PC-3 (cell line): Measurements from ENCODE around the gene EXOC6. TPM values are rescaled to one million over a fixed set of nuclear protein-coding genes. Genes with fewer than 3 reads are reported as not detected.
A peak's percentile ranks its signal among the peaks of the same experiment; 100 is the strongest.

ENCODE experiments used
- ATAC-seq: fragments of 200-7000 bp; cut with Tn5 transposase; 2 replicates; pipeline ENCODE4 v1.9.1; 2020; ENCODE audit warnings: mild to moderate bottlenecking, moderate library complexity
- BruUV-seq: library from RNA; stranded (reverse); fragments of 400-500 nt; replicated peaks from 2 replicates; lab custom pipeline; 2021; lab: Mats Ljungman, UMichigan
- CTCF ChIA-PET: fragments of 300-600 bp; sonication (Branson Sonifier 250); formaldehyde crosslinking; loops from one replicate; lab custom pipeline; 2022; ENCODE audit warnings: antibody characterized with exemption; lab: Charles Lee
- POLR2A ChIA-PET: fragments of 300-600 bp; sonication (Branson Sonifier 250); formaldehyde crosslinking; loops from one replicate; lab custom pipeline; 2022; ENCODE audit warnings: antibody characterized with exemption; ENCODE audit not compliant: unreplicated experiment; lab: Charles Lee
- DNase-seq: peaks from one replicate; pipeline ENCODE4 v3.0.0-alpha.2; 2015
- H2AFZ ChIP-seq: fragments of 300-600 bp; sonication (generic); 2 replicates; pipeline ENCODE4 v1.6.0; 2016; ENCODE audit warnings: antibody characterized with exemption, low read length
- H3F3A ChIP-seq: fragments of 300-600 bp; sonication (generic); one replicate; pipeline ENCODE4 v1.6.0; 2017; ENCODE audit warnings: antibody characterized with exemption, low read length, control low read depth, mild to moderate bottlenecking; ENCODE audit not compliant: unreplicated experiment
- H3K27ac ChIP-seq: fragments of 300-600 bp; sonication (generic); 2 replicates; pipeline ENCODE4 v1.5.1; 2016; ENCODE audit warnings: mild to moderate bottlenecking, low read length
- H3K27me3 ChIP-seq: fragments of 300-600 bp; sonication (generic); 2 replicates; pipeline ENCODE4 v1.6.1; 2016; ENCODE audit warnings: low read length, mixed read lengths
- H3K36me3 ChIP-seq: fragments of 300-600 bp; sonication (generic); 2 replicates; pipeline ENCODE4 v1.6.1; 2016; ENCODE audit warnings: low read depth, mixed run types, low read length, mixed read lengths
- H3K4me1 ChIP-seq: fragments of 300-600 bp; sonication (generic); 2 replicates; pipeline ENCODE4 v1.5.1; 2016; ENCODE audit warnings: low read length; ENCODE audit not compliant: insufficient read depth
- H3K4me2 ChIP-seq: fragments of 300-600 bp; sonication (generic); 2 replicates; pipeline ENCODE4 v1.6.0; 2016; ENCODE audit warnings: low read length
- H3K4me3 ChIP-seq: fragments of 300-600 bp; sonication (generic); 2 replicates; pipeline ENCODE4 v1.5.1; 2016; ENCODE audit warnings: mild to moderate bottlenecking, low read length, mixed read lengths
- H3K79me2 ChIP-seq: fragments of 300-600 bp; sonication (generic); 2 replicates; pipeline ENCODE4 v1.6.1; 2017; ENCODE audit warnings: low read length, mixed read lengths
- H3K9ac ChIP-seq: fragments of 300-600 bp; sonication (generic); 2 replicates; pipeline ENCODE4 v1.6.0; 2016; ENCODE audit warnings: mild to moderate bottlenecking, low read length
- H3K9me2 ChIP-seq: fragments of 300-600 bp; sonication (generic); replicated peaks from 2 replicates; pipeline ENCODE4 v1.6.1; 2016; ENCODE audit warnings: mixed run types, low read length, mixed read lengths
- H3K9me3 ChIP-seq: fragments of 300-600 bp; sonication (generic); 2 replicates; pipeline ENCODE4 v1.6.1; 2016; ENCODE audit warnings: low read length, mixed read lengths
- H4K20me1 ChIP-seq: fragments of 300-600 bp; sonication (generic); 2 replicates; pipeline ENCODE4 v1.6.1; 2016; ENCODE audit warnings: low read length, mixed read lengths
- CTCF ChIP-seq: fragments of 300-600 bp; sonication (generic); conservative IDR thresholded peaks from 2 replicates; pipeline ENCODE4 v1.5.1; 2017; ENCODE audit warnings: antibody characterized with exemption, low read depth, mild to moderate bottlenecking, low read length
- EZH2 ChIP-seq: fragments of 300-600 bp; sonication (generic); IDR thresholded peaks from one replicate; pipeline ENCODE4 v1.6.1; 2017; ENCODE audit warnings: antibody characterized with exemption, mild to moderate bottlenecking, low read length; ENCODE audit not compliant: unreplicated experiment
- EZH2phosphoT487 ChIP-seq: fragments of 300-600 bp; sonication (generic); IDR thresholded peaks from 2 replicates; pipeline ENCODE4 v1.6.1; 2018; ENCODE audit warnings: mild to moderate bottlenecking, antibody characterized with exemption, low read length, borderline replicate concordance
- intact Hi-C: fragments of 100-400 bp; cut with micrococcal nuclease; formaldehyde crosslinking; loops from 2 replicates; pipeline ENCODE4 v1.9.0; 2023
- total RNA-seq: library from RNA; depleted of rRNA; stranded (reverse); fragments of >200 nt; gene quantifications from 2 replicates; pipeline ENCODE4 v1.2.3, GENCODE V29; 2014

Gene EXOC6
- total RNA-seq, 1 experiment from 2014 or later = 5.7 TPM

- H3K9ac ChIP-seq = peak overlapping the region; percentile 27; the same call in 1 of the 2 replicates
- H3F3A ChIP-seq = peaks cover 5% of the 10 kb centered on the region
- peak overlapping the region; percentile 90 for H3K27ac ChIP-seq
- H3K4me2 ChIP-seq = peak overlapping the region; percentile 70
- H3K4me3 ChIP-seq = peak overlapping the region; percentile 26; the same call in 1 of the 2 replicates
- H4K20me1 ChIP-seq = no peaks in the 10 kb centered on the region
- no TSS peak for BruUV-seq
- intact Hi-C loops = no loop called here
- ChIA-PET CTCF (no interaction called here), POLR2A (no interaction called here)
- no peaks in the 10 kb centered on the region for H3K9me2 ChIP-seq
- DNase-seq (peak; percentile 99), ATAC-seq (peak; percentile 91)
- H2AFZ ChIP-seq = no peak overlapping the region
- H3K36me3 ChIP-seq = no peaks in the 10 kb centered on the region
- no peaks in the 10 kb centered on the region for H3K27me3 ChIP-seq
- H3K79me2 ChIP-seq = peaks cover 27% of the 10 kb centered on the region
- peaks cover 48% of the 10 kb centered on the region for H3K4me1 ChIP-seq
- no peaks in the 10 kb centered on the region for H3K9me3 ChIP-seq
- TF ChIP-seq CTCF = no peak
- no peak for TF ChIP-seq EZH2phosphoT487
- no peak for TF ChIP-seq EZH2
Observed at GRCh38 chr10:92891885-92892690, 43.8 kb downstream of the EXOC6 start.

GRCh38 chr10:92892691-92893054 lies 44.4 kb downstream of the EXOC6 start:
- Histone ChIP-seq H3K79me2 (peaks cover 27% of the 10 kb centered on the region), H3K4me3 (peak overlapping the region; percentile 8; the same call in 1 of the 2 replicates), H3K27me3 (no peaks in the 10 kb centered on the region), H3K27ac (peak overlapping the region; percentile 82), H3F3A (peaks cover 5% of the 10 kb centered on the region), H3K4me1 (peaks cover 48% of the 10 kb centered on the region), H3K9me2 (no peaks in the 10 kb centered on the region), H4K20me1 (no peaks in the 10 kb centered on the region), H3K9me3 (no peaks in the 10 kb centered on the region), H3K9ac (no peak overlapping the region), H2AFZ (no peak overlapping the region), H3K36me3 (no peaks in the 10 kb centered on the region), H3K4me2 (peak overlapping the region; percentile 70)
- ATAC-seq = peak; percentile 59
- TF ChIP-seq CTCF = no peak
- no peak for TF ChIP-seq EZH2
- TF ChIP-seq EZH2phosphoT487 = no peak
- no TSS peak for BruUV-seq
- DNase-seq = no peak
- intact Hi-C loops = no loop called here
- POLR2A ChIA-PET = no interaction called here
- CTCF ChIA-PET = no interaction called here

- TF ChIP-seq EZH2 (no peak), CTCF (no peak), EZH2phosphoT487 (no peak)
Observed at GRCh38 chr10:92894081-92894655, 45.8 kb downstream of the EXOC6 start.

More at GRCh38 chr10:92894081-92894655, 45.8 kb downstream of the EXOC6 start:
- Histone ChIP-seq H3K9ac (no peak overlapping the region), H3K9me2 (no peaks in the 10 kb centered on the region), H3K79me2 (peaks cover 23% of the 10 kb centered on the region), H3K27ac (peak overlapping the region; percentile 82), H3K4me1 (peaks cover 48% of the 10 kb centered on the region), H3F3A (peaks cover 5% of the 10 kb centered on the region), H3K9me3 (no peaks in the 10 kb centered on the region), H3K36me3 (no peaks in the 10 kb centered on the region), H3K4me2 (peak overlapping the region; percentile 70), H3K27me3 (no peaks in the 10 kb centered on the region), H3K4me3 (no peak overlapping the region), H2AFZ (no peak overlapping the region), H4K20me1 (no peaks in the 10 kb centered on the region)
- peak; percentile 29; the same call in 1 of the 2 replicates for ATAC-seq
- POLR2A ChIA-PET = no interaction called here
- BruUV-seq = no TSS peak
- intact Hi-C loops = no loop called here
- CTCF ChIA-PET = no interaction called here
- peak; percentile 55 for DNase-seq
